Activated T-cell treated with anti-CD3 and anti-CD28 coated beads for 24 hours (primary cell): ENCODE measurements around the gene TMED7.

Experiments
- DNase-seq: peaks from one replicate; pipeline ENCODE4 v3.0.0-alpha.2; 2020; ENCODE audit warnings: low read depth

Gene TMED7

DNA sequence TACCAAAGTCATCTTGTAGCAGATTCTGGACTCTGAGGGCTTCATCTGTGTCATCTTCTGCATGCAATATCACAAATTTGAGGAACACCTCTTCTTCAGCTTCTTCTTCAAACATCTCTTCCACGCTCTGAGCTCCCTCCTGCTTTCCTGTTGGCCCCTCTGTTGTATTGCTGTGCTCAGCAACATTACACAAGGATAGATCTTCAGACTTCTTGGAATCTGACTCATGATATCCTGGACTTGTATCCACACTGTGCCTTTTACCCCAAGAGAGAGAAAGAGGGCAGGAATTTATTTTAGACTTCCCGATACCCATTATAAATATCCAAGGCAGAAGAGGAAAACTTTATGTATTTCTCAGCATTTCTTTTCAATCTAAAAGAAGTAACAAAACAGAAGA is 44.9 kb downstream of the TMED7 start:
- DNase-seq: no peak

DNA sequence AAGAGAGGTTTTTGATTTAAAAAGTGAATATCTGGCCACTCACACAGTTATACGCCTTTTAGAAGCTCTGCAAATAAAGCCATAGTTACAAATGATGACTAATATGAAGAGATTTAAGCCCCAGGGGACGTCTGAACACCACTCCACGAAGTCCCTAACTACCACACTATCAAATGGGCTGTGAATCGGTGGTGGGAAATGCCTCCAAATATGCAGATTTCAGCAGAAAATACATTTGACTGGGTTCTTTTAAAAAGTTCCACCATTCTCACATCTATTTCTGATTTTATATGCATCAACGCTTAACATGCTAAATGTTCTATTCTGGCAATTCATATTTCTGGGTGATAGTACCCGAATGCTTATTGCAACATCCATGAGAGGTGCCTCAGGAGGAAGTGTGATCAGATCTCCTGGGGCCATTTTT is 46.1 kb downstream of the TMED7 start:
- DNase-seq: no peak

DNA sequence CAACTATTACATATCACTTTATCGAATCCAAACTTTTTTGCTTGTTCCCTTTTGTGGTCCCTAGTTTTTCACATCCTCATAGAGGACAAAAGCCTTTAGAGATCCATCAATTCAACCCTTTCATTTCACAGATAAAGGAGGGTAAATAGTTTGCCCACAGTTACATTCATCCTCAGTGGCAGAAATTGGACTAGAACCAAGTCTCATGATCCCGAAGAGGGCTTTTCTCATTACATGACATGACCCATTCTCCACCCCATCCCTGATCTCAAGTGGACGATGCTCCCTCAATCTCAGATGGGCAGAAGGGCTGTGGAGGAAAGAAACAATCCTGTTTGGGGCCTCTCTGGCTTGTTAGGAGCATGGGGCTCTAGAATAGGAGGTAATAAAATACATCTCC is 46.6 kb downstream of the TMED7 start:
- DNase-seq: no peak

DNA sequence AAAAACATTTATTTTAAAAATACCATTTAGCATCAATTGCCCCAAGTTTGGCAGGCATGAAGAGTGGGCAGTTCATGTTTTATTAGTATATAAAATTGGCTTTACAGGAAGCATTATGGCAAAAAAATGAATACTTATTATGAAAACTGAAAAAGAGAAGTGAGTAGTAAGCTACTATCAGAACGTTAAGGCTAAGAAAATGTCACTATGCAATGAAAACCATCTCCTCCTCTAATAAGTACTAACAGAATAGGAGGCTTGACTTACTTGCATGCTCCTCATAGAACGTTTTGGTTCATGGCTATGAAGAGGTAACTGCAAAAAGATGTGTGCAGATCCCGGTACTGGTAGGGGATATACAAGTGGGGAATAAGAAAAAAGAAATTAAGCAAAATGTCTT is 47.2 kb downstream of the TMED7 start:
- DNase-seq: no peak

DNA sequence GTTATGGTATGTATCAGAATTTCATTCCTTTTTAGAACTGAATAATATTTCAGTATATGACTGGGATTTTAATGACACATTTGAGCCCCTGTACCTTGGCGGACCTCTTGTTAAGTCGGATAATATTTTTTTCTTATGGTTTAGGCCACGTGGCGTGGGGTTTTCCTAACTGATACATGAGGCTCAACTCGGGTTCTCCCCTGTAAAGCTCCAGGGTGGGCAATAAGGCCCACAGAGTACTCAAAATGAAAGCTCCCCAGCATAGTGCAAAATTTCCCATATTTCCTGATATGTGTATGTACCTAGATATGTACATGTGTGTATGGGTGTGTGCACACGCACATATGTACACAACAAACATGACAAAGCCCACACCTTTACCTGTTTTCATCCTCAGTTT is 48.1 kb downstream of the TMED7 start:
- DNase-seq: no peak

DNA sequence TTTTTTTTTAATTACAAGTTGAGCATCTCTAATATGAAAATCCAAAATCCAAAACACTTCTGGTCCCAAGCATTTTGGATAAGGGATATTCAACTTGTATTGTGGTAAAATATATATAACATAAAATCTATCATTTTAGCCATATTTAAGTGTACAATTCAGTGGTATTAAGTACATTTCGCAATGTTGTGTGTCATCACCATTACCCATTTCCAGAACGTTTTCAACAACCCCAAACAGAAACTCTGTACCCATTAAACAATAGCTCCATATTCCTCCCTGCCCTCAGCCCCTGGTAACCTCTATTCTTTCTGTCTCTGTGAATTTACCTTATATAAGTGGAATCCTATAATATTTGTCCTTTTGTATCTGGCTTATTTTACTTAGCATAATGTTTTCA is 48.5 kb downstream of the TMED7 start:
- DNase-seq: no peak

DNA sequence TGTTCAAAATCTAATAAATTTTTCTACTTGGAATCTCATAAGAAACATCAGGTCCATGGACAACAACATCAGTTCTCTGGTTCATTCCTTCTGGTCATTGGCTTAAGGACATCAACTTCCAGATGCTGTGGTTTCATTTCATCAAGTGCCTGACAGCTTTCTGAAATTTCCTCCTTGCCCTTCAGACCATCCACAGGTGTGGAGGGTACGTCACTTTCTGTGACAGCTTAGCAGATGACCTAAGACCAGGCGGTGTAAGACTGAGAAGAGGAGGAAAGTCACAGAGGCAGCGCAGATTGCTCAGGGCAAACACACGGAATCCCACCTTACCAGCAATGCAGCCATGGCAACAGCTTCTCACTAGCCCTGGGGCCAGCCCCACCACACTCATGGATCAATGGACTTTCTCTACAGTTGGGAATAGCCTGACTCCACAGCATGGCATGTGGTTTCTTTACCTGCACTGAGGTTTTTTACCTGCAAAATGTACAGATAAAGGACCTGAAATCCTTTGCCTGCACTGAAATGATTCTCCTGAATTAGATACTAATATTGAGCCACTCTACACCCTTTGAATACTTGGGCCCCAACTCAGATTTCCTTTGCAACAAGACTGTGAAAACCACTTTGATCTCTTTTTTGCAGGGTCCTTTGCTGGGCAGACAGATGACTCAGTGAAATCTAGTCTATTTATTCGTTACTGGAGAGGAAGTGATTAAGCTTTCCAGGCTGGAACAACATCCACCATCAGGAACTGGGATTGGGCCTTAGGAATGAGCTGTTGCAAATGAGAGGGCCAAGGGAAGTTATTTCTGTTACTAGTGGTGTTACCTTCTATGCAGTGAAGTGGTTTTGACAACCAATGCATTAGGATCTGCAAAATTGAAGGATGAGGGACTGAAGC is 50.4 kb downstream of the TMED7 start:
- no peak for DNase-seq

DNA sequence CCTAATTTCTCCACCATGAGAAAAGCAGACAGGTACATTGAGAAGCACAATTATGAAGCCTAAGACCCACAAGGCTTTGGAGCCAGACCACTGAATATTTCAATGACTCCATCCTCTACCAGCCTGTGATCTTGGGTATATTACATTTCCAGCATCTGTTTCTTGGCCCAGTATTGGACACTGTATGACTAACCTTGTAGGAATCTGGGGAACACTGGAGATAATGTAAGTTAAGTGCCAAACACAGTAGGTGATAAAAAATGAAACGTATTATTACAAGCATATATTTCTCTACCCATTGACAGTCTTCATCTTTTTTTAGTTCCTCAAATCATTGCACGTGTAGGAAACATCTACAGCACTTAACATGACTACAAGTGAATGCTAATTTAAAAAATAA is 52.7 kb downstream of the TMED7 start:
- no peak for DNase-seq

DNA sequence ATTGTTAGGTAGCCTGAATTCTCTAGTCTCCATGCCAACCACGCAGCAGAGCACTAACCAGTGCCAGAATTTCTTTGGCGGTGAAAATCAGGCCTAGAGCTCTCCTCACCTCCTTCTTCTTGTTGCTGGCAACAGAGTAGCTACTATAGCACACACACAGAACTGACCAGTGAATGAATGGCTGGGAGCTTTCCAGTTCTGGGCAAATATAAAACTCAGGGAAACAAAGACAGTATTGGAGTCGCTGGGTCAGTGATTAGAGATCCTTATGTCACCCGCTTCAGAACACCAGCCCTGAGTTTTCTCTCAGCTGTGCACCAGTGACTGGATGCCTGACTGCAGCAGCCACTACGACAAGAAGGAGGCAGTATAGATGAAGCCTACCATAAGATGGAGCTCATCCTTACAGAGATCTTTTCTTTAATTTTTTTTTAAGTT is 54.4 kb downstream of the TMED7 start:
- DNase-seq: no peak

DNA sequence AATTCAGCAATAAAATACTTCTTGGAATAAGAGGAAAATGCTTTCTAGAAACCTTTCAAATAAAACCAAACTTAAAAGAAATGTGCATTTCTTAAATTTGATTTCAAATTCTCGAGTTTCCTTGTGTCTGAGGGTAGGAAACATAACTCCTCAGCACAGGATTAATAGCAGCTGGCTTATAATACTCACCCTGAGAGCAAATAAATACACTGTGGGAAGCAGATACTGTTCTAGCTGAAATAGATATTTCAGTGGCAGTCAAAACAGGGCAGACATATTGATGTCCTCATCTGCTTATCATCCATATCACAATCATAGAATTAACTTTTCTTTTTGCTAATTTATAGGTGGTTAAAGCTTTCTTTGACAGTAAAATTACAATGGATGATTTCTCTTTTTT is 57.2 kb downstream of the TMED7 start:
- DNase-seq: no peak

DNA sequence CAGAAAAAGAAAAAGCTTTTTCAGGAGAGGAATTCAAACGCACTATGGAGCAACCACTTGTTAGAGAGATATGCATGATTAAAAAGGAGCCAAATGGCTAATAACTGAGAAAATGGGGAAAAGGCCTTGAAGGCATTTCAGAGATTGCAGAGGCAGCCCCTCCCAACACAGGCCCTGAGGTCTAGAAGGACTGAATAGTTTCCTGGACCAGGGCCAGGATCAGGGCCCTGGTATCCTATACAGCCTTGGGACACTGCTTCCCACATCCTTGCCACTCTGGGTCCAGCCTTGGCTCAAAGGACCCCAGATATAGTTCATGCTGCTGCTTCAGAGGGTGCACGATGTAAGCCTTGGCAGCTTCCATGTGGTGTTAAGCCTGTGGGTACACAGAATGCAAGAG is 60.6 kb downstream of the TMED7 start:
- DNase-seq: no peak
